Transverse colon (tissue), 4 donors: ENCODE data around the gene SNAI3.

Experiments
- CTCF ChIP-seq, 5 experiments: fragments of 200-600 bp in 3 of 5; fragments of 450-650 bp in 2 of 5; sonication (generic) in 3 of 5; IDR thresholded peaks; 1 replicate in 2 of 5; 2 replicates in 3 of 5; pipeline ENCODE4 v1.5.1; 2016 to 2017; ENCODE audit warnings: antibody characterized with exemption in 5 of 5, inconsistent platforms in 3 of 5, mild to moderate bottlenecking in 2 of 5, moderate library complexity in 1 of 5
- EP300 ChIP-seq: sonication (generic); formaldehyde crosslinking; IDR thresholded peaks from one replicate; pipeline ENCODE4 v1.6.1; 2017; ENCODE audit warnings: antibody characterized with exemption, low read depth
- POLR2A ChIP-seq: fragments of 450-650 bp; IDR thresholded peaks from one replicate; pipeline ENCODE4 v1.6.1; 2016; ENCODE audit warnings: antibody characterized with exemption, mild to moderate bottlenecking, moderate library complexity
- POLR2AphosphoS5 ChIP-seq, 3 donors: sonication (generic); formaldehyde crosslinking; IDR thresholded peaks; one replicate each; pipeline ENCODE4 v1.6.1; 2016; ENCODE audit warnings: antibody characterized with exemption in 3 of 3

- TF ChIP-seq CTCF (IDR thresholded peaks at IDR 0.05) = peak in 4 of 5 experiments; percentile 6 to 33 (median 29)
- TF ChIP-seq EP300 = no peak
- no peak for TF ChIP-seq POLR2A
- no peak for TF ChIP-seq POLR2AphosphoS5 (IDR thresholded peaks at IDR 0.05)
Measured at GRCh38 chr16:88672776-88673175, 13.5 kb downstream of the SNAI3 start.
